ENCODE measurements around the gene OGFR. TPM values are rescaled to one million over a fixed set of nuclear protein-coding genes. Genes with fewer than 3 reads are reported as not detected.
A peak's percentile ranks its signal among the peaks of the same experiment; 100 is the strongest.

Gene OGFR
- total RNA-seq, 1 donor: 33.7 TPM

DNA sequence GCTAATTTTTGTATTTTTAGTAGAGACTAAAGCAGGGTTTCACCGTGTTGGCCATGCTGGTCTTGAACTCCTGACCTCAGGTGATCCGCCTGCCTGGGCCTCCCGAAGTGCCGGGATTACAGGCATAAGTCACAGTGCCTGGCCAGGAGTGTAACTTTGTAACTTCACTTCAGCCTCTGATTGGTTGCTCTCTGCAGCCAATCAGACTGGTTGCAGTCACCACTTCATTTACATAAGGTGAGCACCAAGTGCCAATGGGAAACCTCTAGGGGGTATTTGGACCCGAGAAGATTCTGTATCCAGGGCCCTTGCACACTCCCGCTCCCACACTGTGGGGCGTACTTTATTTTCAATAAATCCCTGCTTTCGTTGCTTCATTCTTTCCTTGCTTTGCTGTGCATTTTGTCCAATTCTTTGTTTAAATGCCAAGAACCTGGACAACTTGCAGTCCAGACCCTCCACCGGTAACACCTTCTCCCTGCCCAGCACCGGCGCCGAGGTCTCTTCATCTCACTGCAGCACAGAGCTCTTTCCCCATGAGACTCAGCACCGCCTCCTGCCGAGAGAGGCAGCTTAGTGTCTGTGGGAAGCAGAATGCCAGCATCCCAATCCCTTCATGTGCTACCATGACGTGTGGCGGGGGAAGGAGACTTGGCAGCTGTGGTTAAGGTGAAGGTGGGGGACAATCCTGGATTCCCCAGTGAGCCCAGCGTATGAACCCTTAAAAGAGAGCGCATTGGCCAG, 22.3 kb upstream of the OGFR start:
- no peak for DNase-seq (ENCODE audit: low read depth)
- TF ChIP-seq CTCF (IDR thresholded peaks at IDR 0.05; ENCODE audit: insufficient read depth, low read depth, low read length): peak; percentile 38
- H3K4me3 ChIP-seq (ENCODE audit: low read depth, low read length): no peak overlapping the region

DNA sequence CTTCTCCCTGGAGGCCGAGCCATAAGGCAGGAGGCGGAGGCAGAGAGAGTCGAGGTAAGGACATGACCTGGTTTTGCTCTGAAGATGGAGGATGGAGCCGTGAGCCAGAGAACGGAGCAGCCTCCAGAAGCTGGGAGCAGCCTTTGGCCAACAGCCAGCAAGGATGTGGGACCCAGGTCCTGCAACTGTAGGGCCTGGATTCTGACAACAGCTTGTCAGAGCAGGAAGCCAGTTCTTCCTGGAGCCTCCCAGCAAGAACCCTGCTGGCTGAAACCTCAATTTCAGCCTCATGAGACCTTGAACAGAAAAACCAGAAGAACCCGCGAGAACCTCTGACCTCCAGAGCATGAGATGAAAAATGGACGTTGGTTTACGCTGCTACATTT, 21.7 kb upstream of the OGFR start:
- no peak overlapping the region for H3K4me3 ChIP-seq (ENCODE audit: low read depth, low read length)
- no peak for TF ChIP-seq CTCF (IDR thresholded peaks at IDR 0.05; ENCODE audit: insufficient read depth, low read depth, low read length)
- DNase-seq (ENCODE audit: low read depth): no peak

- TF ChIP-seq CTCF (IDR thresholded peaks at IDR 0.05; ENCODE audit: insufficient read depth, low read depth, low read length): no peak
These were observed 20.1 kb upstream of the OGFR start for GRCh38 chr20:62784497-62784896.

GRCh38 chr20:62785393-62785792, 19.2 kb upstream of the OGFR start:
- no peak for TF ChIP-seq CTCF (IDR thresholded peaks at IDR 0.05; ENCODE audit: insufficient read depth, low read depth, low read length)

More at GRCh38 chr20:62784497-62784896, 20.1 kb upstream of the OGFR start:
- no peak overlapping the region for H3K4me3 ChIP-seq (ENCODE audit: low read depth, low read length)
- no peak for DNase-seq (ENCODE audit: low read depth)

DNA sequence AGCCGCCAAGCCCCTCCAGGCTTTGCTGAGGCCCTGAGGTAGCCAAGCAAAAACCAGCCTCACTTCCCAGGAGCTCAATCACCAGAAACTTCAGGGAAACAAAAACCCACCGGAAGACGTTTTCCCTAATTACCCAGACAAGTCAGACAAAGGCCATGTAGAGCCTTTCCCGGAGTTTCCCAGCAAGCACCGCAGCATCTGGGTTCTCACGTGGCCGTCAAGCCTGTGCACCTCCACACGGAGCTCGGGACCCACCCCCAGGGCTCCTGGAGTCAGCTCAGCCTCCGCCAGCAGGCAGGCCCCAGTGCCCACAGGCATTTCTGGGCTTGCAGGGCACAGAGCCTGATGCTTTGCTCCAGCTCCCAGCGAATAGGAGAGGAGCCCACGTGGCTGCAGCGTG, 18.5 kb upstream of the OGFR start:
- no peak for DNase-seq (ENCODE audit: low read depth)
- no peak overlapping the region for H3K4me3 ChIP-seq (ENCODE audit: low read depth, low read length)
- TF ChIP-seq CTCF (IDR thresholded peaks at IDR 0.05; ENCODE audit: insufficient read depth, low read depth, low read length): no peak

More at GRCh38 chr20:62785393-62785792, 19.2 kb upstream of the OGFR start:
- no peak for DNase-seq (ENCODE audit: low read depth)
- no peak overlapping the region for H3K4me3 ChIP-seq (ENCODE audit: low read depth, low read length)

GRCh38 chr20:62787321-62787720, 17.3 kb upstream of the OGFR start:
- TF ChIP-seq CTCF (IDR thresholded peaks at IDR 0.05; ENCODE audit: insufficient read depth, low read depth, low read length): no peak

GRCh38 chr20:62787866-62788265, 16.8 kb upstream of the OGFR start:
- TF ChIP-seq CTCF (IDR thresholded peaks at IDR 0.05; ENCODE audit: insufficient read depth, low read depth, low read length): no peak
- no peak overlapping the region for H3K4me3 ChIP-seq (ENCODE audit: low read depth, low read length)
- no peak for DNase-seq (ENCODE audit: low read depth)

More at GRCh38 chr20:62787321-62787720, 17.3 kb upstream of the OGFR start:
- H3K4me3 ChIP-seq (ENCODE audit: low read depth, low read length): no peak overlapping the region
- DNase-seq (ENCODE audit: low read depth): no peak
